NCI-H446 treated with DMSO at 0.1 percent for 48 hours (cell line): ENCODE measurements around the gene CDC42BPB.

ENCODE experiments used
- DNase-seq: peaks from one replicate; lab custom pipeline; 2025; lab: John Stamatoyannopoulos, UW

The CDC42BPB gene

GRCh38 chr14:102966681-102967505 is 90.5 kb downstream of the CDC42BPB start:
- no peak for DNase-seq

GRCh38 chr14:102965971-102966655 is 91.2 kb downstream of the CDC42BPB start:
- DNase-seq = no peak

GRCh38 chr14:102965282-102965681 is 92.1 kb downstream of the CDC42BPB start:
- no peak for DNase-seq

GRCh38 chr14:102964152-102964730 is 93.1 kb downstream of the CDC42BPB start:
- DNase-seq = no peak

DNA sequence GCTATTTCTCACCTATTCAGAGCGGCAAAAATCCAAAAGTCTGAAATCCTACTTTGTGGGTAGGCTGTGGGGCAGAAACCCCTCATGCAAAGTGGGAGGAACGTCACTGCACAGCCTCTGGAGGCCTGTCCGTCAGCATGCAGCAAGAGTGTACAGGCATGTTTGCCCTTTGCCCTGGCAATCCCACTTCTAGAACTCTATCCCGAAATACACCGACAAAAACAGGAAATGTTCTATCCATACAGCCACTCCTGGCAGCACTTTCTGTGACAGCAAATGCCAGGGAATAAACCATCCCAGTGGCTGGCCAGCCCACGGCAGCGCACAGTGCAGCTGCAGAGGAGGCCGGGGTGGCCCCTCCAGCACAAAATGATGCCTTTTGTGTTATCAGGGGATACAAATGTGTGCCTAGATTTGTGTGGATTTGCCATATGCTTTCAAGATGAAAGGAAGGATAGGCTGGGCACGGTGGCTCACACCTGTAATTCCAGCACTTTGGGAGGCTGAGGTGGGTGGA is 95.2 kb downstream of the CDC42BPB start:
- no peak for DNase-seq

GRCh38 chr14:102958461-102958860 is 98.9 kb downstream of the CDC42BPB start:
- no peak for DNase-seq

DNA sequence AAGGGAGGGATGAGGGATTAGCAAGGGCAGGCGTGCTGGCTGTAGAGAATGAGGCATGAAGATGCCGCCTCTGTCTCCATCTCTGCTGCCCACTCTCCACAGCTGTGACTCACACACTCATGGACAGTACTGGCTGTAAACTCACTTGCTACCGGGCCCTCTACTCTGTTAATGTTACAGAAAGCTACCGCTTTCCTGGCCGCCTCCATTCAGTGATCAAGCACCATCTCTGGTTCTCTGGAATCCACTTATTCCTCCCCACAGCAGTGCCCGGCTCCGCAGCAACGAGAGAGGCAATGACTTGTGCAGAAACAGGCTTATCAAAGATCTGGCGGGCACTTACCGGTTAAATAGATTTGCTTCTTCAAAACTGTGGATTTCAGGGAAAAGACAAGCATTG is 100.1 kb downstream of the CDC42BPB start:
- no peak for DNase-seq

DNA sequence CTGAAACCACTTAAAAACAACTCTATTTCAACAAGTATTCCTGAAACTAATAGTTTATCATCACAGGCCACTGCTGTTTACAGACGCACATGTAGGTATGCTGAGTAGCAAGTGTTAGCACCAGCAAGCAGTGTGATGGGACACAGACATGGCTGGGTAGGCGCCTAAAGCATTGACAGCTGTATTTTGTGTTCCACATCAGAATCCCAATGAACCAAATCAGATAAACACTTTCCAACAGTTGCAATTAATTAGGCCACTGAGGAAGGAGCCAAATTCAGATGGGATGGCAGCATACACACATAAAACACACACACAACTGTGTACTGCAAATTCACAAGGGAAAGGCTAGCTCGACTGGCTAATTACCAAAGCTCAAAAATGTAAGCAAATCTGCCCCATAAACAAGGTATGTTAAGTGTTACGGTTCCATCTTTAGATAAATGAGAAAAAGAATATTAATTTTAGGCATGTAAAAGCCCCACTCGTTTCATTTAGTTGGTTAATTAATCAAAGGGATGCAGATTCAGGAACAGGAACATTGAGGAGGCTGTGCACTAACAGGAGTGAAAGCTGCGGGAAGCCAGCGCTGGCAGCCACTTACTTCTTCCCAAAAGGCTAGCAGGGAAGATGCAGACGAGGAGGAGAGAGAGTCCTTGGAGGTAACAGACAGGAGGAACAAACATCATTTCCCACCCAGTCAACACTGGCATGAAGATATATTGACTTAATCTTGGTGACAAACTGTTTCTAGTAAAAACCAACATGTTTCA is 101.5 kb downstream of the CDC42BPB start:
- DNase-seq = no peak

GRCh38 chr14:102954081-102954789 is 103.1 kb downstream of the CDC42BPB start:
- DNase-seq = no peak

DNA sequence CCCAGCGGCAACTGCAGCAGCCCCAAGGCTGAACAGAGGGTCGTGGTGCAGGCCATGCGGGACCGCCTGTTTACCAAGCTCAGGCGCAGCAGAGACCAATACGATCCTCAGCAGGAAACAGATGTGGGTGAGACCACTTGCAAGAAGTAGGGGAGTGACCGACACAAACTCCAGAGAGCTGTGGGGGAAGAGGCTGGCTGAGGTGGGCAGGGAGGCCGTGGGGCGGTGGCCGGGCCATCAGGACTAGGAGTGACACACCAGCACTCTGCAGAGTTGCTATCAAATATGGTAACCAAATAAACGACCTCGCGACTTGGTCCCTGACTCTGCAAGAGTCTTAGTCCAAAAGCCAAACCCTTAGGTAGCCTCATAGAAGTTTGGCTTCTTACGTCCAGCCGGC is 104.2 kb downstream of the CDC42BPB start:
- no peak for DNase-seq

GRCh38 chr14:102952276-102952675 is 105.1 kb downstream of the CDC42BPB start:
- no peak for DNase-seq

GRCh38 chr14:102951799-102952198 is 105.5 kb downstream of the CDC42BPB start:
- DNase-seq = no peak

GRCh38 chr14:102951034-102951433 is 106.3 kb downstream of the CDC42BPB start:
- DNase-seq = no peak

DNA sequence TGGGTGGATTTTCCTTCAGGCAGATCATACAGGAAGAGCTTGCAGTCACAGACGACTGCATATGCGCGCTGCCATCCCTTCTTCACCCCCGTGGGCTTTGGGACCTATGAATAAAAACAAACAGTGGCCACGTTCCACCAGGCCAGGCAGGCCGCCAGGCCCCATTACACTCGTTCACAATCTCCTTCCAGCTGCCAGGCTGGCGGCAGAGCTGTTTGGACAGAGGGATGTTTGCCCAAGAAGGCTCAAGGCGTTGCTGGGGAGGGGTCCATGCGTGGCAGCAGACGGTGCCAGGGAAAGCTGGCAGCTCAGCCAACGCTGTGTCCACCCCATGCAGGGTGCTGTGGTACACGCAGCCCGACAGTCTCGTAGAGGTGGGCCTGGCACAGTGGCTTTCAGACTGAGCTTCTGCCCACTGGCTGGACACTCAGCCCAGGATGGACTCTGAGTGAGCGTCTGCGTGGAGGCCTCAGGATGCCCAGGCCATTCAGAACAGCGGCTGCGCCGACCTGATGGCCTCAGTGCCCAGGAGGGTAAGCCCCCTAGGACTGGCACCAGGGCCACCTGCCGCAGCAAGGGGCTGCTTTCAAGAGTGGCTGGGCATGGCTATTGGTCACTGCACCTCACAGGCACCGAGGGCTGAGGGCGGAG is 107.4 kb downstream of the CDC42BPB start:
- peak; percentile 79 for DNase-seq

GRCh38 chr14:102949062-102949800 is 108.1 kb downstream of the CDC42BPB start:
- no peak for DNase-seq

DNA sequence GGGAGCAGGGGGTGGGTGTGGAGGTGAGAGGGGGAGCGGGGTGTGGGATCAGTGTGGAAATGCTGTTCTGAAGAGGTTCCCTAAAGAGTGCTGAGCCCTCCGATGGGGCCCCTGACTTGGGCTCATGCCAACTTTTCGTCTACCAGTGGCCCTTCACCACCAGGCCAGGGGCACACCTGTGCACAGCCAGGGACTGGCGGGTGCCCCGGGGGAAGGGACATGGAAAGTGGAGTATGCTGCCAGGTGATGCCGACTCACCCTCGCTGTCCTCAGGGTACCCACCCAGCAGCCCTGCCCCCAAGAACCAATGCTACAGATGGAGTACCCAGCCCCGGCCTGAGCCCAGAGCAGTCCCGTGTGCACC is 108.7 kb downstream of the CDC42BPB start:
- DNase-seq = no peak

GRCh38 chr14:102947321-102948103 is 109.8 kb downstream of the CDC42BPB start:
- no peak for DNase-seq

DNA sequence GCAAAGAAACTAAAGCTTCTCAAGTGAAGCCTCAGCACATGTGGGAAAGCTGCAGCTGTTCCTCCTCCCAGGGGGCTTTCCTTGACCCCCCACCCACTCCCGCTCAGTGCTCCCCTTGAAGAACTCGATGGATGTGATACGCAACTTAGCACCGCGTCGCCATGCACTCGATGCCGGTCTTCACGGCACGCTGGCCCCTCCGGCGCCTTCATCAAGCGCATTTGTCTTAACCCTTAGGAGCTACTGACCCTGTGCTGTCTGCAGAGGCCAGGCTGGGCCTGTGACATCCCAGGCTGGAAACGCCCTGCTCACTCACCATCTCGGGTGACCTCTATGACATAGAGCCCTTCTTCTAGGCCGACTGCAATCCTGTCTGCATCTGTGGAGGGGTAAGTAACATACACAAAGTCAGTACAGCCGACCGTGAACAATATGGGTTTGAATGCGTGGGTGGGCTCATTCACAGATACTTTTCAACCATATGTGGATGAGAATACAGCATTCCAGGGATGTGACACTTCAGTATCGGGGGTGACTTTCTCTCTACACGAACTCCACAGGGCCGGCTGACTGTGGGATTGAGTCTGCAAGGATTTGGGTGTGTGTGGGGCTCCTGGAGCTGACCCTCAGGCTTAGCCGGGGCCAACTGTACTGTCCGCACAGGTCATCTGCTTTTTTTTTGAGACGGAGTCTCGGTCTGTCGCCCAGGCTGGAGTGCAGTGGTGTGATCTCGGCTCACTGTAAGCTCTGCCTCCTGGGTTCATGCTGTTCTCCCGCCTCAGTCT is 111.8 kb downstream of the CDC42BPB start:
- no peak for DNase-seq
